Liver (tissue), 9 donors: ENCODE measurements around the gene WWC2. TPM values are rescaled to one million over a fixed set of nuclear protein-coding genes. Genes with fewer than 3 reads are reported as not detected.

Experiments used
- DNase-seq: peaks from one replicate; pipeline ENCODE4 v3.0.0-alpha.2; 2017; ENCODE audit warnings: low spot score
- H3K27ac ChIP-seq, 2 donors: one replicate each; pipeline ENCODE4 v1.7.0; 2013; ENCODE audit warnings: inconsistent platforms in 2 of 2, low read length in 2 of 2, control low read depth in 1 of 2, low read depth in 1 of 2, mild to moderate bottlenecking in 1 of 2
- H3K27me3 ChIP-seq, 4 donors: one replicate each; pipeline versions ENCODE4 v1.6.1 to v1.7.0; 2013; ENCODE audit warnings: low read length in 3 of 4, inconsistent platforms in 1 of 4, mild to moderate bottlenecking in 1 of 4, moderate library complexity in 1 of 4; ENCODE audit not compliant: control insufficient read depth in 4 of 4, insufficient read depth in 4 of 4
- H3K36me3 ChIP-seq, 4 donors: one replicate each; pipeline versions ENCODE4 v1.6.1 to v1.7.0; 2013; ENCODE audit warnings: low read length in 3 of 4, mild to moderate bottlenecking in 3 of 4, low read depth in 1 of 4, moderate library complexity in 1 of 4; ENCODE audit not compliant: control insufficient read depth in 4 of 4, insufficient read depth in 3 of 4
- H3K4me1 ChIP-seq, 4 donors: one replicate each; pipeline versions ENCODE4 v1.6.1 to v1.7.0; 2013; ENCODE audit warnings: low read length in 3 of 4, mild to moderate bottlenecking in 3 of 4, moderate library complexity in 1 of 4; ENCODE audit not compliant: control insufficient read depth in 4 of 4, insufficient read depth in 4 of 4
- H3K4me3 ChIP-seq, 3 donors: one replicate each; pipeline versions ENCODE4 v1.6.1 to v1.7.0; 2013; ENCODE audit warnings: low read length in 3 of 3, control low read depth in 1 of 3, low read depth in 1 of 3, mild to moderate bottlenecking in 1 of 3
- H3K9ac ChIP-seq, 2 donors: one replicate each; pipeline ENCODE4 v1.7.0; 2013; ENCODE audit warnings: low read length in 2 of 2, mild to moderate bottlenecking in 2 of 2, moderate library complexity in 2 of 2, control low read depth in 1 of 2, low read depth in 1 of 2
- H3K9me3 ChIP-seq, 4 donors: one replicate each; pipeline versions ENCODE4 v1.6.1 to v1.7.0; 2013; ENCODE audit warnings: low read length in 3 of 4; ENCODE audit not compliant: control insufficient read depth in 4 of 4
- EGR1 ChIP-seq, 2 donors: IDR thresholded peaks; 2 replicates each; pipeline ENCODE4 v1.6.1; 2016 to 2018; ENCODE audit warnings: antibody characterized with exemption in 2 of 2, low read depth in 2 of 2
- FOXA1 ChIP-seq: IDR thresholded peaks from 2 replicates; pipeline ENCODE4 v1.6.1; 2016; ENCODE audit warnings: antibody characterized with exemption
- FOXA2 ChIP-seq: IDR thresholded peaks from 2 replicates; pipeline ENCODE4 v1.6.1; 2016; ENCODE audit warnings: antibody characterized with exemption
- GABPA ChIP-seq, 2 donors: IDR thresholded peaks in 1 of 2; conservative IDR thresholded peaks in 1 of 2; 2 replicates each; pipeline ENCODE4 v1.6.1; 2016; ENCODE audit warnings: antibody characterized with exemption in 2 of 2, mild to moderate bottlenecking in 1 of 2, moderate library complexity in 1 of 2
- HNF4A ChIP-seq, 2 donors: conservative IDR thresholded peaks; 2 replicates each; pipeline ENCODE4 v1.6.1; 2016; ENCODE audit warnings: antibody characterized with exemption in 2 of 2, mild to moderate bottlenecking in 2 of 2
- HNF4G ChIP-seq: IDR thresholded peaks from 2 replicates; pipeline ENCODE4 v1.6.1; 2016; ENCODE audit warnings: antibody characterized with exemption
- JUND ChIP-seq, 2 donors: IDR thresholded peaks; 2 replicates each; pipeline ENCODE4 v1.6.1; 2016; ENCODE audit warnings: antibody characterized with exemption in 2 of 2
- MAX ChIP-seq: IDR thresholded peaks from 2 replicates; pipeline ENCODE4 v1.6.1; 2016; ENCODE audit warnings: antibody characterized with exemption
- NR2F2 ChIP-seq: IDR thresholded peaks from 2 replicates; pipeline ENCODE4 v1.6.1; 2016; ENCODE audit warnings: antibody characterized with exemption
- RAD21 ChIP-seq, 2 donors: IDR thresholded peaks; 2 replicates each; pipeline ENCODE4 v1.6.1; 2016; ENCODE audit warnings: antibody characterized with exemption in 2 of 2, mild to moderate bottlenecking in 2 of 2
- REST ChIP-seq: IDR thresholded peaks from 2 replicates; pipeline ENCODE4 v1.6.1; 2016; ENCODE audit warnings: antibody characterized with exemption, mild to moderate bottlenecking
- RXRA ChIP-seq, 2 donors: IDR thresholded peaks; 2 replicates each; pipeline ENCODE4 v1.6.1; 2017 to 2018; ENCODE audit warnings: antibody characterized with exemption in 2 of 2, mild to moderate bottlenecking in 1 of 2
- SP1 ChIP-seq: IDR thresholded peaks from 2 replicates; pipeline ENCODE4 v1.6.1; 2018; ENCODE audit warnings: antibody characterized with exemption, mild to moderate bottlenecking
- TAF1 ChIP-seq: conservative IDR thresholded peaks from 2 replicates; pipeline ENCODE4 v1.6.1; 2016; ENCODE audit warnings: antibody characterized with exemption, mild to moderate bottlenecking
- YY1 ChIP-seq: IDR thresholded peaks from 2 replicates; pipeline ENCODE4 v1.6.1; 2016; ENCODE audit warnings: antibody characterized with exemption, mild to moderate bottlenecking
- WGBS: extraction: QIAGEN DNeasy Blood & Tissue Kit; methylation state at CpG from one replicate; pipeline ENCODE4 v1.1.7; 2013; 5-methylcytosine and 5-hydroxymethylcytosine counted together
- polyA plus RNA-seq, 2 donors: library from polyadenylated mRNA; stranded (reverse) in 1 of 2; unstranded in 1 of 2; fragments of 200-250 nt in 1 of 2; fragments of >200 nt in 1 of 2; fragmentation: Nextera tagmentation in 1 of 2; extraction: Ambion mirVana in 1 of 2; gene quantifications; one replicate each; pipeline versions ENCODE4 v1.2.1 to v1.2.3, GENCODE V29; 2013 to 2015
- total RNA-seq, 2 donors: library from RNA; depleted of rRNA; stranded (reverse); fragments of >200 nt; gene quantifications; one replicate each; pipeline ENCODE4 v1.2.3, GENCODE V29; 2014
- TF ChIP-seq, protein P1 (sequence below): fragments of 150-350 bp; IDR thresholded peaks from 2 replicates; pipeline ENCODE4 v1.5.1; 2017; ENCODE audit warnings: improper control_type of control experiment, low read depth, low read length; ENCODE audit not compliant: missing input control
- TF ChIP-seq, protein P2 (sequence below): IDR thresholded peaks from 2 replicates; pipeline ENCODE4 v1.6.1; 2016; ENCODE audit warnings: antibody characterized with exemption
- TF ChIP-seq, protein P3 (sequence below): IDR thresholded peaks from 2 replicates; pipeline ENCODE4 v1.6.1; 2016; ENCODE audit warnings: antibody characterized with exemption
- donor health status: healthy.
- donor health status: healthy.
- donor health status: healthy.
- donor health status: healthy.
- donor health status: healthy.

Gene WWC2
- total and polyA plus RNA-seq, 4 donors = 8.6 to 60.1 (median 13.3) TPM

GRCh38 chr4:183304067-183304466 is 205.0 kb downstream of the WWC2 start:
- Histone ChIP-seq H3K27ac (no peak overlapping the region), H3K4me3 (no peak overlapping the region), H3K36me3 (peaks cover 1 to 12% (median 6%) of the 10 kb centered on the region in 4 donors), H3K27me3 (no peaks in the 10 kb centered on the region), H3K9me3 (no peaks in the 10 kb centered on the region), H3K4me1 (no peaks in the 10 kb centered on the region), H3K9ac (no peak overlapping the region)
- TF ChIP-seq RXRA (IDR thresholded peaks at IDR 0.05) (no peak), SP1 (no peak), FOXA1 (no peak), RAD21 (IDR thresholded peaks at IDR 0.05) (no peak), HNF4A (conservative IDR thresholded peaks at IDR 0.05) (no peak), YY1 (no peak), HNF4G (no peak), MAX (no peak), NR2F2 (no peak)
- TF ChIP-seq, protein P1, sequence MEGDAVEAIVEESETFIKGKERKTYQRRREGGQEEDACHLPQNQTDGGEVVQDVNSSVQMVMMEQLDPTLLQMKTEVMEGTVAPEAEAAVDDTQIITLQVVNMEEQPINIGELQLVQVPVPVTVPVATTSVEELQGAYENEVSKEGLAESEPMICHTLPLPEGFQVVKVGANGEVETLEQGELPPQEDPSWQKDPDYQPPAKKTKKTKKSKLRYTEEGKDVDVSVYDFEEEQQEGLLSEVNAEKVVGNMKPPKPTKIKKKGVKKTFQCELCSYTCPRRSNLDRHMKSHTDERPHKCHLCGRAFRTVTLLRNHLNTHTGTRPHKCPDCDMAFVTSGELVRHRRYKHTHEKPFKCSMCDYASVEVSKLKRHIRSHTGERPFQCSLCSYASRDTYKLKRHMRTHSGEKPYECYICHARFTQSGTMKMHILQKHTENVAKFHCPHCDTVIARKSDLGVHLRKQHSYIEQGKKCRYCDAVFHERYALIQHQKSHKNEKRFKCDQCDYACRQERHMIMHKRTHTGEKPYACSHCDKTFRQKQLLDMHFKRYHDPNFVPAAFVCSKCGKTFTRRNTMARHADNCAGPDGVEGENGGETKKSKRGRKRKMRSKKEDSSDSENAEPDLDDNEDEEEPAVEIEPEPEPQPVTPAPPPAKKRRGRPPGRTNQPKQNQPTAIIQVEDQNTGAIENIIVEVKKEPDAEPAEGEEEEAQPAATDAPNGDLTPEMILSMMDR = no peak
- no peak for DNase-seq
- WGBS = 84% methylated on average over 4 of the region's 4 CpGs

- peaks cover 0 to 8% (median 5%) of the 10 kb centered on the region in 4 donors for H3K36me3 ChIP-seq
- no peak overlapping the region for H3K4me3 ChIP-seq
- no peaks in the 10 kb centered on the region for H3K4me1 ChIP-seq
- H3K27ac ChIP-seq = no peak overlapping the region
- H3K9me3 ChIP-seq = no peaks in the 10 kb centered on the region
- DNase-seq = no peak
- H3K9ac ChIP-seq = no peak overlapping the region
- no peak for TF ChIP-seq SP1
- no peak for TF ChIP-seq FOXA2
- TF ChIP-seq NR2F2 = no peak
- no peak for TF ChIP-seq JUND (IDR thresholded peaks at IDR 0.05)
- TF ChIP-seq TAF1 = no peak
- TF ChIP-seq FOXA1 = no peak
- TF ChIP-seq, protein P2, sequence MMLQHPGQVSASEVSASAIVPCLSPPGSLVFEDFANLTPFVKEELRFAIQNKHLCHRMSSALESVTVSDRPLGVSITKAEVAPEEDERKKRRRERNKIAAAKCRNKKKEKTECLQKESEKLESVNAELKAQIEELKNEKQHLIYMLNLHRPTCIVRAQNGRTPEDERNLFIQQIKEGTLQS = no peak
- no peak for TF ChIP-seq GABPA (IDR thresholded peaks at IDR 0.05 in 1 of 2, conservative IDR thresholded peaks at IDR 0.05 in 1 of 2)
- no peak for TF ChIP-seq HNF4G
- TF ChIP-seq REST = no peak
- TF ChIP-seq YY1 = no peak
- TF ChIP-seq, protein P1 = no peak
- no peak for TF ChIP-seq EGR1 (IDR thresholded peaks at IDR 0.05; ENCODE audit: low read depth in 2 of 2)
- TF ChIP-seq RXRA (IDR thresholded peaks at IDR 0.05) = no peak
- TF ChIP-seq RAD21 (IDR thresholded peaks at IDR 0.05) = no peak
- no peak for TF ChIP-seq HNF4A (conservative IDR thresholded peaks at IDR 0.05)
- no peak for TF ChIP-seq MAX
- TF ChIP-seq, protein P3, sequence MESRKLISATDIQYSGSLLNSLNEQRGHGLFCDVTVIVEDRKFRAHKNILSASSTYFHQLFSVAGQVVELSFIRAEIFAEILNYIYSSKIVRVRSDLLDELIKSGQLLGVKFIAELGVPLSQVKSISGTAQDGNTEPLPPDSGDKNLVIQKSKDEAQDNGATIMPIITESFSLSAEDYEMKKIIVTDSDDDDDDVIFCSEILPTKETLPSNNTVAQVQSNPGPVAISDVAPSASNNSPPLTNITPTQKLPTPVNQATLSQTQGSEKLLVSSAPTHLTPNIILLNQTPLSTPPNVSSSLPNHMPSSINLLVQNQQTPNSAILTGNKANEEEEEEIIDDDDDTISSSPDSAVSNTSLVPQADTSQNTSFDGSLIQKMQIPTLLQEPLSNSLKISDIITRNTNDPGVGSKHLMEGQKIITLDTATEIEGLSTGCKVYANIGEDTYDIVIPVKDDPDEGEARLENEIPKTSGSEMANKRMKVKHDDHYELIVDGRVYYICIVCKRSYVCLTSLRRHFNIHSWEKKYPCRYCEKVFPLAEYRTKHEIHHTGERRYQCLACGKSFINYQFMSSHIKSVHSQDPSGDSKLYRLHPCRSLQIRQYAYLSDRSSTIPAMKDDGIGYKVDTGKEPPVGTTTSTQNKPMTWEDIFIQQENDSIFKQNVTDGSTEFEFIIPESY = no peak
- 94% methylated on average over 2 of the region's 2 CpGs for WGBS
- no peaks in the 10 kb centered on the region for H3K27me3 ChIP-seq
Observed at GRCh38 chr4:183304538-183304937, 205.5 kb downstream of the WWC2 start.
